ENCODE results near the gene C1orf159. TPM values are rescaled to one million over a fixed set of nuclear protein-coding genes. Genes with fewer than 3 reads are reported as not detected.

C1orf159 gene
- total RNA-seq, 2 donors from 2014 or later: 8.8 to 13.2 TPM

GRCh38 chr1:1160281-1160930, 44.5 kb upstream of the C1orf159 start:
- Histone ChIP-seq H3K9me3 (no peaks in the 10 kb centered on the region), H3K27me3 (no peaks in the 10 kb centered on the region), H3K27ac (no peak overlapping the region), H3K4me1 (peaks cover 38% of the 10 kb centered on the region), H3K36me3 (replicated peaks in 1 of 2; ENCODE audit: insufficient read depth in 1 of 2, low read depth in 2 of 2) (no peaks in the 10 kb centered on the region), H3K4me3 (no peak overlapping the region)
- no peak for ATAC-seq
- intact Hi-C loops (cut with DNase I): no loop called here
- WGBS, 2 donors: 88 to 89% methylated on average over 8 to 17 of the region's 23 CpGs
- DNase-seq: no peak
- TF ChIP-seq, protein P1, sequence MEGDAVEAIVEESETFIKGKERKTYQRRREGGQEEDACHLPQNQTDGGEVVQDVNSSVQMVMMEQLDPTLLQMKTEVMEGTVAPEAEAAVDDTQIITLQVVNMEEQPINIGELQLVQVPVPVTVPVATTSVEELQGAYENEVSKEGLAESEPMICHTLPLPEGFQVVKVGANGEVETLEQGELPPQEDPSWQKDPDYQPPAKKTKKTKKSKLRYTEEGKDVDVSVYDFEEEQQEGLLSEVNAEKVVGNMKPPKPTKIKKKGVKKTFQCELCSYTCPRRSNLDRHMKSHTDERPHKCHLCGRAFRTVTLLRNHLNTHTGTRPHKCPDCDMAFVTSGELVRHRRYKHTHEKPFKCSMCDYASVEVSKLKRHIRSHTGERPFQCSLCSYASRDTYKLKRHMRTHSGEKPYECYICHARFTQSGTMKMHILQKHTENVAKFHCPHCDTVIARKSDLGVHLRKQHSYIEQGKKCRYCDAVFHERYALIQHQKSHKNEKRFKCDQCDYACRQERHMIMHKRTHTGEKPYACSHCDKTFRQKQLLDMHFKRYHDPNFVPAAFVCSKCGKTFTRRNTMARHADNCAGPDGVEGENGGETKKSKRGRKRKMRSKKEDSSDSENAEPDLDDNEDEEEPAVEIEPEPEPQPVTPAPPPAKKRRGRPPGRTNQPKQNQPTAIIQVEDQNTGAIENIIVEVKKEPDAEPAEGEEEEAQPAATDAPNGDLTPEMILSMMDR (IDR thresholded peaks at IDR 0.05): no peak
- TF ChIP-seq POLR2A (IDR thresholded peaks at IDR 0.05): no peak

DNA sequence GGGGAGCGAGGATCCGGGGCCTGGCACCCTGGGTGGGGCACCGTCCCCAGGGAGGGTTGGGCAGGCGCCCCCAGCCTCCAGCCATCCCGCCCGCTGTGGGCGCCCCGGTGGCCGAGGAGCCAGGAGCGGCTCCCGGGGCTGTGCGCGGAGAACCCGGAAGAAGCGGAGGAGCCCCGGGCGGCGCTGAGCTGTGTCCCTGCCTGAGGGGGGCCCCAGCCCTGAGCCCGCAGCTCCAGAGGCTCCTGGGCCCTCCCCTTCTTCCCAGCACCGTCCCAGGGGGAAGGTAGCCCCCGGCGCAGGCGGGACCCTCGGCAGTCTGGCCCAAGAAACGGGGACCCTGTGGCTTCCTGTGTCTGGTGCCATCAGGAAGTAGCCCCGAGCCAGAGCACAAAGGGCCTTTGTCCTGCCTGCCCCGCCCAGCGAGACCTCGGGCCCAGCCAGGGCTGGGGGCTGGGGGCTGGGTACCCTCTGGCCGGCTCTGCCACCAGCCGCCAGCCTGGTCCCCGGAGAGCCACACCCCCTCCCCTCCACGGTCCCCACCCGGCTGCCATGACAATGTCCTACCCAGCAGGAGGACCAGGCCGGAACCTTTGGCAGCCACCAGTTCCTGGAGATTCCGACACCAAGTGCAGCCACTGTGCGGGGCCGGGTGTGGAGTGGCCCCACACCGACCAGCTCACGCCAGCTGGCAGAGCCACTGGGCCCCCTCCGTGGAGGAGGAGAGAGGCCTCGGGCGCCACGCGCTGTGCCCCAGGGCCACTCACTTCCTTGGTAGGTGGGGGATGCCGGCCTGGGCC, 42.2 kb upstream of the C1orf159 start:
- Histone ChIP-seq H3K27me3 (no peaks in the 10 kb centered on the region), H3K36me3 (replicated peaks in 1 of 2; ENCODE audit: insufficient read depth in 1 of 2, low read depth in 2 of 2) (no peaks in the 10 kb centered on the region), H3K4me3 (peak overlapping the region; percentile 23 to 40), H3K4me1 (peaks cover 26% of the 10 kb centered on the region), H3K9me3 (no peaks in the 10 kb centered on the region), H3K27ac (peak overlapping the region; percentile 90 to 100 (median 98))
- ATAC-seq: peak; percentile 61
- intact Hi-C loops (cut with DNase I): no loop called here
- DNase-seq: peak; percentile 69 to 84 (median 78)
- WGBS, 2 donors: 9 to 14% methylated on average over 6 to 38 of the region's 46 CpGs
- TF ChIP-seq POLR2A (IDR thresholded peaks at IDR 0.05): peak; percentile 21 to 80 (median 74)
- TF ChIP-seq, protein P1 (IDR thresholded peaks at IDR 0.05): no peak

GRCh38 chr1:1157426-1157913, 41.6 kb upstream of the C1orf159 start:
- Histone ChIP-seq H3K4me1 (peaks cover 25% of the 10 kb centered on the region), H3K9me3 (no peaks in the 10 kb centered on the region), H3K36me3 (replicated peaks in 1 of 2; ENCODE audit: insufficient read depth in 1 of 2, low read depth in 2 of 2) (no peaks in the 10 kb centered on the region), H3K4me3 (peak overlapping the region; percentile 23 to 40), H3K27me3 (no peaks in the 10 kb centered on the region), H3K27ac (peak overlapping the region; percentile 90 to 100 (median 98))
- intact Hi-C loops (cut with DNase I): no loop called here
- DNase-seq (peak; percentile 87 to 96 (median 92)), ATAC-seq (peak; percentile 85)
- TF ChIP-seq, protein P1 (IDR thresholded peaks at IDR 0.05): no peak
- TF ChIP-seq POLR2A (IDR thresholded peaks at IDR 0.05): peak; percentile 66 to 93 (median 92)
- WGBS, 2 donors: 0% methylated on average over 23 of the region's 29 CpGs; no CpG with 5 or more reads in 1 of the 2 donors

DNA sequence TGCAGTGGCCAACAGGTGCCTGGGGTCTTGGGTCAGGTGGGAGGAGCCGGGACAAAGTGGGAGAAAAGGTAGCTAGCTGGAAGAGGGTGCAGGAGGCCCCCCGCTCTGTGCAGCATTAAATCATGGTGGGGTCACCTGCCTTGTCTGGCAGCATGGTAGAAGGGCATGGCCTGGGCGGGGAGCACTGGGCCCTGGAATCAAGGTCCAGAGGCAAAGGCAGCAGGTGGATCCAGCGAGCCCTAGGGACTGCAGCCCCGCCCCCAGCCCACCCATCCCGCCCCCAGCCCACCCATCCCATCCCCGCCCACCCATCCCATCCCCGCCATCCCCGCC, 41.1 kb upstream of the C1orf159 start:
- no peak overlapping the region for H3K27ac ChIP-seq

More for the DNA sequence above, 41.1 kb upstream of the C1orf159 start:
- TF ChIP-seq POLR2A (IDR thresholded peaks at IDR 0.05): no peak
- TF ChIP-seq, protein P1 (IDR thresholded peaks at IDR 0.05): no peak
- Histone ChIP-seq H3K36me3 (replicated peaks in 1 of 2; ENCODE audit: insufficient read depth in 1 of 2, low read depth in 2 of 2) (no peaks in the 10 kb centered on the region), H3K9me3 (no peaks in the 10 kb centered on the region), H3K27me3 (no peaks in the 10 kb centered on the region), H3K4me1 (peaks cover 20% of the 10 kb centered on the region), H3K4me3 (no peak overlapping the region)
- intact Hi-C loops (cut with DNase I): no loop called here
- no peak for ATAC-seq
- DNase-seq: peak in 1 of 4 donors; percentile 33
- WGBS, 2 donors: 24 to 56% methylated on average over 5 of the region's 9 CpGs
